Upper lobe of right lung (tissue), 1 donor: ENCODE results near the gene RTN4RL1. TPM values are rescaled to one million over a fixed set of nuclear protein-coding genes. Genes with fewer than 3 reads are reported as not detected.

Experiments
- ATAC-seq: fragments of 200-7000 bp; cut with Tn5 transposase; one replicate; pipeline ENCODE4 v1.9.1; 2020; ENCODE audit warnings: mild to moderate bottlenecking, moderate library complexity
- DNase-seq: peaks from one replicate; pipeline ENCODE4 v3.0.0-alpha.2; 2020
- H3K27ac ChIP-seq: fragments of 200-600 bp; one replicate; pipeline ENCODE4 v1.8.0; 2022
- H3K27me3 ChIP-seq: fragments of 200-600 bp; one replicate; pipeline ENCODE4 v1.8.0; 2022; ENCODE audit warnings: mild to moderate bottlenecking
- H3K36me3 ChIP-seq: fragments of 200-600 bp; one replicate; pipeline ENCODE4 v1.8.0; 2022
- H3K4me1 ChIP-seq: fragments of 200-600 bp; one replicate; pipeline ENCODE4 v1.8.0; 2022
- H3K4me3 ChIP-seq: fragments of 200-600 bp; one replicate; pipeline ENCODE4 v1.8.0; 2022; ENCODE audit warnings: mild to moderate bottlenecking
- H3K9me3 ChIP-seq: fragments of 200-600 bp; one replicate; pipeline ENCODE4 v1.8.0; 2022
- intact Hi-C: fragments of 100-400 bp; cut with DNase I; formaldehyde crosslinking; loops from one replicate; pipeline ENCODE4 v1.11.0; 2022
- total RNA-seq: library from RNA; stranded (reverse); fragmentation: NEBNext Ultra II Directional; extraction: Animal tissue kit (Norgen Biotek cat#: 25700); gene quantifications from one replicate; pipeline ENCODE4 v1.2.1, GENCODE V29; 2021
- TF ChIP-seq, protein P1 (sequence below): fragments of 200-600 bp; IDR thresholded peaks from one replicate; pipeline ENCODE4 v1.8.0; 2022; ENCODE audit warnings: antibody characterized with exemption
- donor health status: DM: no; HTN: yes; CAD: no; lungs with severe emphysema.

The RTN4RL1 gene
- total RNA-seq, 1 donor from 2014 or later, result 4.3 TPM

DNA sequence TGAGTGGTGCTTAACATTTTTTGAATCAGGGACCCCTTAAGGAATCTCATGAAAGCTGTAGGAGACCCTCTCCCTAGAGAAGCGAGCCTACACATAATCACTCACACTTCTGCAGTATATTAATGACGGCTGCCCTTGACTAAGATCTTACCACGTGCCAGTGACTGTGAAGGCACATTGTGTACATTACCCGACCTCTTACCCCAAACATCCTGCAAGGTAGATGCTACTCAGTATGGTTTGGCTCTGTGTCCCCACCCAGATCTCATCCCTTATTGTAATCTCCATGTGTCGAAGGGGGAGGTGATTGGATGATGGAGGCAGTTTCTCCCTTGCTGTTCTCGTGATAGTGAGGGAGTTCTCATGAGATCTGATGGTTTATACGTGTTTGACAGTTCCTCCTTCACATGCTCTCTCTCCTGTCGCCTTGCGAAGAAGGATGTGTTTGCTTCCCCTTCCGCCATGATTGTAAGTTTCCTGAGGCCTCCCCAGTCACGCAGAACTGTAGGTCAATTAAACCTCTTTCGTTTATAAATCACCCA is 54.2 kb downstream of the RTN4RL1 start:
- no peak for ATAC-seq

DNA sequence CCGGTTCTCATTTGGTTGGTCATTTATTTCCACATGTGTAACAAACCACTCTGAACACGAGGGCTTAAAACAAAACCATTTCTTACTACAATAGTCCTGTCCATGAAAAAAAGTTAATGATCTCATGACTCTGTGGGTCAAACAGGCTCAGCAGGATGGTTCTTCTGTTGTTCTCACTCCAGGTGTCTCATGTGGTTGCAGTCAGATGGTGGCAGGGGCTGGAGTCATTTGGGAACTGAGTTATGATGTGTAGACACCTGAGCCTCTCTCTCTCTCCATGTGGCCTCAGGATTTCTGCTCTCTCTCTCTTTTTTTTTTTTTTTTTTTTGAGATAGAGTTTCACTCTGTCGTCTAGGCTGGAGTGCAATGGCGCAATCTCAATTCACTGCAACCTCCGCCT is 55.4 kb downstream of the RTN4RL1 start:
- intact Hi-C loops, result no loop called here

More for the DNA sequence above, 54.2 kb downstream of the RTN4RL1 start:
- DNase-seq, result no peak
- Histone ChIP-seq H3K9me3 (no peaks in the 10 kb centered on the region), H3K27ac (no peak overlapping the region), H3K27me3 (peaks cover 3% of the 10 kb centered on the region), H3K4me3 (no peak overlapping the region), H3K36me3 (no peaks in the 10 kb centered on the region), H3K4me1 (no peaks in the 10 kb centered on the region)
- TF ChIP-seq, protein P1, sequence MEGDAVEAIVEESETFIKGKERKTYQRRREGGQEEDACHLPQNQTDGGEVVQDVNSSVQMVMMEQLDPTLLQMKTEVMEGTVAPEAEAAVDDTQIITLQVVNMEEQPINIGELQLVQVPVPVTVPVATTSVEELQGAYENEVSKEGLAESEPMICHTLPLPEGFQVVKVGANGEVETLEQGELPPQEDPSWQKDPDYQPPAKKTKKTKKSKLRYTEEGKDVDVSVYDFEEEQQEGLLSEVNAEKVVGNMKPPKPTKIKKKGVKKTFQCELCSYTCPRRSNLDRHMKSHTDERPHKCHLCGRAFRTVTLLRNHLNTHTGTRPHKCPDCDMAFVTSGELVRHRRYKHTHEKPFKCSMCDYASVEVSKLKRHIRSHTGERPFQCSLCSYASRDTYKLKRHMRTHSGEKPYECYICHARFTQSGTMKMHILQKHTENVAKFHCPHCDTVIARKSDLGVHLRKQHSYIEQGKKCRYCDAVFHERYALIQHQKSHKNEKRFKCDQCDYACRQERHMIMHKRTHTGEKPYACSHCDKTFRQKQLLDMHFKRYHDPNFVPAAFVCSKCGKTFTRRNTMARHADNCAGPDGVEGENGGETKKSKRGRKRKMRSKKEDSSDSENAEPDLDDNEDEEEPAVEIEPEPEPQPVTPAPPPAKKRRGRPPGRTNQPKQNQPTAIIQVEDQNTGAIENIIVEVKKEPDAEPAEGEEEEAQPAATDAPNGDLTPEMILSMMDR, result no peak
- intact Hi-C loops, result no loop called here

DNA sequence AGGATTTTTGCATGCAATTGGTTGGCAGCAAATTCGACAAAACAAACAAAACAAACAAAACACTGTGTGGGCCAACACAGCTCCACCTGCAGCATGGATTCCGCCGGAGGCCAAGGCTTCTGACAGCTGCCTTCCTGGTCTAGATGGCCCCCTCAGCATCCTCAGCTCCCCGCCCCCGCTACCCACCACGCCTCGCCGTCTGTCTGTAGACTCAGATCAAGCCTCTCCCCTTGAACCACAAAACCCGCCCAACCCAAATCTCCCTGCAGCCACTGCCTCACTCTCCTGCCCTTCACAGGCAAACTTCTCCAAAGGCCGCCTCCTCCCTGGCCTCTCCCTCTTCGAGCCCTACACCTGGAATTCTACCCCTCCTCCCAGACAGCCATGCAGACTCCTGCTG is 57.9 kb downstream of the RTN4RL1 start:
- H3K27me3 ChIP-seq, result no peaks in the 10 kb centered on the region
- H3K9me3 ChIP-seq, result no peaks in the 10 kb centered on the region
- intact Hi-C loops, result no loop called here
- H3K4me1 ChIP-seq, result no peaks in the 10 kb centered on the region
- ATAC-seq, result peak; percentile 76
- H3K4me3 ChIP-seq, result no peak overlapping the region
- TF ChIP-seq, protein P1, result no peak
- no peak for DNase-seq
- H3K36me3 ChIP-seq, result no peaks in the 10 kb centered on the region
- no peak overlapping the region for H3K27ac ChIP-seq

More for the DNA sequence above, 55.4 kb downstream of the RTN4RL1 start:
- Histone ChIP-seq H3K9me3 (no peaks in the 10 kb centered on the region), H3K36me3 (no peaks in the 10 kb centered on the region), H3K27me3 (no peaks in the 10 kb centered on the region), H3K27ac (no peak overlapping the region), H3K4me1 (no peaks in the 10 kb centered on the region), H3K4me3 (no peak overlapping the region)
- ATAC-seq, result no peak
- TF ChIP-seq, protein P1, result no peak
- no peak for DNase-seq

- ATAC-seq (no peak), DNase-seq (no peak)
- Histone ChIP-seq H3K36me3 (no peaks in the 10 kb centered on the region), H3K27me3 (no peaks in the 10 kb centered on the region), H3K4me3 (no peak overlapping the region), H3K4me1 (no peaks in the 10 kb centered on the region), H3K27ac (no peak overlapping the region), H3K9me3 (no peaks in the 10 kb centered on the region)
- intact Hi-C loops, result no loop called here
- TF ChIP-seq, protein P1, result no peak
These were observed 58.7 kb downstream of the RTN4RL1 start for GRCh38 chr17:1966274-1967086.

GRCh38 chr17:1965556-1966273 is 59.4 kb downstream of the RTN4RL1 start:
- no peak for DNase-seq
- intact Hi-C loops, result no loop called here
- no peaks in the 10 kb centered on the region for H3K4me1 ChIP-seq
- H3K4me3 ChIP-seq, result no peak overlapping the region
- H3K9me3 ChIP-seq, result no peaks in the 10 kb centered on the region
- ATAC-seq, result no peak
- no peak overlapping the region for H3K27ac ChIP-seq
- TF ChIP-seq, protein P1, result no peak
- no peaks in the 10 kb centered on the region for H3K27me3 ChIP-seq
- no peaks in the 10 kb centered on the region for H3K36me3 ChIP-seq
